Measurements from ENCODE around the gene CEP170.

Gene CEP170

DNA sequence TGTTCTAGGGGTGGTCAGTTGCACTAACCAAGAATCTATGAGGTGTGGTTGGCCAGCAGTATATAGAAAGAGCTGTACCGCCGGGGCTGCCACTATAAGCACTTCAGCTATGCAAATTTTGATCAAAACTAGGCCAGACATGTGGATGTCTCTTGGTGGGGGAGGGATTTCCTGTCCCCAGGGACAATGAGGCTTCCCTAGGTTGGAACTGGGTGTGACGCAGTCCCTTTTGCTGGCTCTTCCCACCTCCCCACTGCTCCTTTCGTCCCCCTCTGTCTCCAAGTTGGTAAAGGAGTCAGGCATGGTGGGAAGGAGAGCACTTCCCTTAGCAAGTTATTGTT is 14.3 kb upstream of the CEP170 start:
- H3K79me2 ChIP-seq (ENCODE audit: insufficient read depth, low read length), result peaks cover 23% of the 10 kb centered on the region
- H3K9me3 ChIP-seq (ENCODE audit: insufficient read depth, low read length, severe bottlenecking), result no peaks in the 10 kb centered on the region
- ATAC-seq (ENCODE audit: insufficient read depth, low read depth) (no peak), DNase-seq (no peak)
- H3K9ac ChIP-seq (ENCODE audit: low read depth, low read length), result no peak overlapping the region
- H3K27me3 ChIP-seq (ENCODE audit: insufficient read depth, low read length, poor library complexity), result no peaks in the 10 kb centered on the region
- TF ChIP-seq, protein P1, sequence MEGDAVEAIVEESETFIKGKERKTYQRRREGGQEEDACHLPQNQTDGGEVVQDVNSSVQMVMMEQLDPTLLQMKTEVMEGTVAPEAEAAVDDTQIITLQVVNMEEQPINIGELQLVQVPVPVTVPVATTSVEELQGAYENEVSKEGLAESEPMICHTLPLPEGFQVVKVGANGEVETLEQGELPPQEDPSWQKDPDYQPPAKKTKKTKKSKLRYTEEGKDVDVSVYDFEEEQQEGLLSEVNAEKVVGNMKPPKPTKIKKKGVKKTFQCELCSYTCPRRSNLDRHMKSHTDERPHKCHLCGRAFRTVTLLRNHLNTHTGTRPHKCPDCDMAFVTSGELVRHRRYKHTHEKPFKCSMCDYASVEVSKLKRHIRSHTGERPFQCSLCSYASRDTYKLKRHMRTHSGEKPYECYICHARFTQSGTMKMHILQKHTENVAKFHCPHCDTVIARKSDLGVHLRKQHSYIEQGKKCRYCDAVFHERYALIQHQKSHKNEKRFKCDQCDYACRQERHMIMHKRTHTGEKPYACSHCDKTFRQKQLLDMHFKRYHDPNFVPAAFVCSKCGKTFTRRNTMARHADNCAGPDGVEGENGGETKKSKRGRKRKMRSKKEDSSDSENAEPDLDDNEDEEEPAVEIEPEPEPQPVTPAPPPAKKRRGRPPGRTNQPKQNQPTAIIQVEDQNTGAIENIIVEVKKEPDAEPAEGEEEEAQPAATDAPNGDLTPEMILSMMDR (IDR thresholded peaks at IDR 0.05; ENCODE audit: borderline replicate concordance, extremely low read depth, low read length, poor library complexity, severe bottlenecking), result no peak
- no peak for TF ChIP-seq EZH2 (IDR thresholded peaks at IDR 0.05; ENCODE audit: borderline replicate concordance, low read depth, low read length, severe bottlenecking)
- no peak overlapping the region for H3K27ac ChIP-seq (ENCODE audit: low read length)
- no peak overlapping the region for H3K4me2 ChIP-seq (ENCODE audit: insufficient read depth, low read length)
- H4K20me1 ChIP-seq (ENCODE audit: insufficient read depth, low read length), result no peaks in the 10 kb centered on the region
- H3K36me3 ChIP-seq (ENCODE audit: insufficient read depth, low read length), result peaks cover 18% of the 10 kb centered on the region; the same call in 1 of the 2 replicates
- H3K4me3 ChIP-seq (ENCODE audit: low read depth in 1 of 2, low read length in 2 of 2), result no peak overlapping the region
- peaks cover 2% of the 10 kb centered on the region; the same call in 1 of the 2 replicates for H3K4me1 ChIP-seq (ENCODE audit: insufficient read depth, low read length)
- H2AFZ ChIP-seq (ENCODE audit: low read depth, low read length), result no peak overlapping the region

DNA sequence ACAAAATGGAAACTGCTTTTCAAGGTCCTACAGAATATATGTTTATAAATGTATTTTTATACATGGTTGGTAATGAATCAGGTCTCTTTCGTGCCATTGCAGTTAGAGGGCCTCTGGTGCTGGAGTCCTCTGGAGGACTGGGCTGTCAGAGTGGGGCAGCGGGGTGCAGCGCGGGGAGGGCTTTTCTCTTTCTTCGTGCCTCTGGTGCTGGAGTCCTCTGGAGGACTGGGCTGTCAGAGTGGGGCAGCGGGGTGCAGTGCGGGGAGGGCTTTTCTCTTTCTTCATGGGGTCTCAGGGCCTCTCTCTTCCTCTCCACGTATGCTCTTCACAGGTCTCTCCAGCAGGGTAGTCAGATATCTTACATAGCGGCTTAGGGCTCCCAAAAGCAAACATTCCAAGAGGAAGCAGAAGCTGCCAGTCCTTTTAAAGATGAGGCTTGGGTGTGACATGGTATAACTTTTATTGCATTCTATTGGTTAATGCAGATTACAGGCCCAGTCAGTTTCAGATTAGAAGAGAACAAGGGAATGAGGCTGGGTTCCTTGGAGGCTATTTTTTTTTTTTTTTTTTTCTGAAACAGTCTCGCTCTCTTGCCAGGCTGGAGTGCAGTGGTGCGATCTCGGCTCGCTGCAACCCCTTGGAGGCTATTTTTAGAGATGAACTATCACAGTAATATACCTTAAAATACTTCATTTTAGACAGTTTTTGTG is 13.8 kb upstream of the CEP170 start:
- Histone ChIP-seq H3K4me3 (ENCODE audit: low read depth in 1 of 2, low read length in 2 of 2) (no peak overlapping the region), H4K20me1 (ENCODE audit: insufficient read depth, low read length) (no peaks in the 10 kb centered on the region), H3K9me3 (ENCODE audit: insufficient read depth, low read length, severe bottlenecking) (no peaks in the 10 kb centered on the region), H3K27me3 (ENCODE audit: insufficient read depth, low read length, poor library complexity) (no peaks in the 10 kb centered on the region), H3K27ac (ENCODE audit: low read length) (no peak overlapping the region), H3K79me2 (ENCODE audit: insufficient read depth, low read length) (peaks cover 25% of the 10 kb centered on the region), H3K4me1 (ENCODE audit: insufficient read depth, low read length) (peaks cover 2% of the 10 kb centered on the region; the same call in 1 of the 2 replicates), H3K9ac (ENCODE audit: low read depth, low read length) (no peak overlapping the region), H3K36me3 (ENCODE audit: insufficient read depth, low read length) (peaks cover 14% of the 10 kb centered on the region; the same call in 1 of the 2 replicates), H2AFZ (ENCODE audit: low read depth, low read length) (no peak overlapping the region), H3K4me2 (ENCODE audit: insufficient read depth, low read length) (no peak overlapping the region)
- DNase-seq (no peak), ATAC-seq (ENCODE audit: insufficient read depth, low read depth) (no peak)
- no peak for TF ChIP-seq EZH2 (IDR thresholded peaks at IDR 0.05; ENCODE audit: borderline replicate concordance, low read depth, low read length, severe bottlenecking)
- TF ChIP-seq, protein P1 (IDR thresholded peaks at IDR 0.05; ENCODE audit: borderline replicate concordance, extremely low read depth, low read length, poor library complexity, severe bottlenecking), result no peak

DNA sequence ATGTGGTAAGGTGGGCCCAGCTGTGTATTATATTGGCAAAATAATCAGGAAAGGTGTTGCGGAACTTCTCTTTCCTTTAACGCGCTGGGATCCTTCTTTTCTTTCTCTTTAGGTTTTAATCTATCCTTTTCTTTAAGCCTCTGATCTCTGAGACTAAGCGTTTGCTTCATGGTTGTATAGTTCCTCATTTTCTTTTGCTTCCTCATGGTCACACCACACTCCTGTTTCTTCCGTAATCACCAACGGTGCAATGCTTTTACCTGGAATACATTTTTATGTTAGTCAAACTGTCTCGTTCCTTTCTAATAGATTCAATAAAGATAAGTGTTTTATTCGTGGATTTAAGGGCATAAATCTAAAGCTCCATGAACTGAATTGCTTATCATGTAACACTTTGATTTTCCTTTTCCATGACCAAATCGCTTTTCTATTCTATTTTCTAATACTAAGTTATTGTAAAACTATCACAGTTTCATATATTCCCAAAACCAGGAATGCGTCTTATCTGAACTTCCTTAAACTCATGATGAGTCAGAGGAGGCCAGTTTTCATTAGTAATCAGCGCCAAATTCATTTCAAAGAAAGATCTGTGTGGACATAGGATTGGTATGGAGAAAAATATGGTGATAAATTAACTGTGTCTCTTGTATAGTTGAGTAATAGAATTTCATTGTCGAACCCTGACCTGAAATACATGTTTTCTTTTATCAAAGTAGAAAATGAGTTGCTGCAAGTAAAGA is 13.0 kb upstream of the CEP170 start:
- ATAC-seq (ENCODE audit: insufficient read depth, low read depth) (no peak), DNase-seq (no peak)
- Histone ChIP-seq H3K4me1 (ENCODE audit: insufficient read depth, low read length) (peaks cover 2% of the 10 kb centered on the region; the same call in 1 of the 2 replicates), H3K9ac (ENCODE audit: low read depth, low read length) (no peak overlapping the region), H3K4me2 (ENCODE audit: insufficient read depth, low read length) (no peak overlapping the region), H3K27me3 (ENCODE audit: insufficient read depth, low read length, poor library complexity) (no peaks in the 10 kb centered on the region), H4K20me1 (ENCODE audit: insufficient read depth, low read length) (no peaks in the 10 kb centered on the region), H3K9me3 (ENCODE audit: insufficient read depth, low read length, severe bottlenecking) (no peaks in the 10 kb centered on the region), H3K27ac (ENCODE audit: low read length) (no peak overlapping the region), H2AFZ (ENCODE audit: low read depth, low read length) (no peak overlapping the region), H3K4me3 (ENCODE audit: low read depth in 1 of 2, low read length in 2 of 2) (no peak overlapping the region), H3K36me3 (ENCODE audit: insufficient read depth, low read length) (peaks cover 11% of the 10 kb centered on the region; the same call in 1 of the 2 replicates), H3K79me2 (ENCODE audit: insufficient read depth, low read length) (peaks cover 33% of the 10 kb centered on the region)
- TF ChIP-seq, protein P1 (IDR thresholded peaks at IDR 0.05; ENCODE audit: borderline replicate concordance, extremely low read depth, low read length, poor library complexity, severe bottlenecking), result no peak
- no peak for TF ChIP-seq EZH2 (IDR thresholded peaks at IDR 0.05; ENCODE audit: borderline replicate concordance, low read depth, low read length, severe bottlenecking)
